GM20000 (cell line): ENCODE measurements around the gene INPP5A.

Experiments used
- DNase-seq: peaks from one replicate; pipeline ENCODE4 v3.0.0; 2012; ENCODE audit warnings: low spot score
- CTCF ChIP-seq: IDR thresholded peaks from 2 replicates; pipeline ENCODE4 v1.5.1; 2012; ENCODE audit warnings: mild to moderate bottlenecking, control low read depth; ENCODE audit errors: extremely low read depth, missing control alignments

Gene INPP5A

GRCh38 chr10:132554053-132554990 lies 16.7 kb downstream of the INPP5A start:
- no peak for TF ChIP-seq CTCF
- no peak for DNase-seq

GRCh38 chr10:132554991-132555647 lies 17.5 kb downstream of the INPP5A start:
- DNase-seq: peak; percentile 67
- no peak for TF ChIP-seq CTCF

- TF ChIP-seq CTCF: no peak
- DNase-seq: no peak
Observed at GRCh38 chr10:132555648-132556575, 18.3 kb downstream of the INPP5A start.

- DNase-seq: no peak
- TF ChIP-seq CTCF: no peak
Observed at GRCh38 chr10:132556994-132557441, 19.4 kb downstream of the INPP5A start.

GRCh38 chr10:132557696-132558515 lies 20.3 kb downstream of the INPP5A start:
- no peak for TF ChIP-seq CTCF
- DNase-seq: no peak

GRCh38 chr10:132558516-132559413 lies 21.2 kb downstream of the INPP5A start:
- TF ChIP-seq CTCF: no peak
- DNase-seq: no peak
